T follicular helper cell (primary cell): Measurements from ENCODE around the gene GAL3ST2.
"Not testable (repeated sequence)": the region's sequence is repeated elsewhere in the genome, so short reads cannot be mapped to it uniquely, and the experiment has no call there.

Experiments used
- DNase-seq: peaks from one replicate; pipeline ENCODE4 v3.0.0-alpha.2; 2020; ENCODE audit warnings: low read depth

Gene GAL3ST2

DNA sequence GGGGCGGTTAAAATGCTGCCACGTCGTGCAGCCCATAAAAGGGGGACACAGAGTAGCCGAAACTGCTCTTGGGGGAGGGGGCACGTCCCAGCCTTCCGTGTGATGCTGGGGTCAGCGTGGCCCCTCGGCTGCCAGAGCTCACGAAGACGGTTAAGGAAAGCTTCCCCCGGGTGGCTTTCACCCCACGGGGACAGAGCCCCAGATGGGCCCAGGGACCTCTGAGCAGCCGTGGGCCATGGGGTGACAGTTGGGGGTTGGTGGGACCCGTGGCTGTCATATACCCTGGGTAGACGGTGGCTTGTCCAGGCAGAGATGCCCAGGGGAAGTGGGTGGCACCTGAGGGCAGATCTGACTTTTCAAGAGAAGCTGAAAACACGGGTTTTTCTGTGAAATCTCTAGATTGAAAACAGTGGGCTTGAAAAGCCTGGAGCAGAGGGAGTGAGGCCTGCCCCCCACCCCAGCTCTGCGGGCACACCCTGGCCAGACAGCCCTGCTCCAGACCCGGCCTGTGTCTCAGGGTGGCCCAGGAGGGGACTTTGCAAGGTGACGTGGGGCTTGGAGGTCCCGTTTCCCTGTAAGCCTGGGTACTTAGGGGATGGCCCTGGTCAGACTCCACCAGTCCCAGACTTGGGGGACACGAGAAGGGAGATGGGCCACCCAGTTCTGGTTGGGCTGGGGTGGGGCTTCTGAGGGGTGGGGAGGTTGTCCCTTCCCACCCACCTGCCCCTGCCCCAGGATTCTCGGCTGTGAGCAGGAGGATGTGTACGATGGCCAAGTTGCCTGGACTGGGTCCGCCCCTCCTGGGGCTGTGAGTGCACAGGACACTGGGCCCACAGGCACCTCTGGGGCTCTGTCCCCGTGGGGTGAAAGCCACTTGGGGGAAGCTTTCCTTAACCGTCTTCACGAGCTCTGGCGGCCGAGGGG, 33.0 kb downstream of the GAL3ST2 start:
- no peak for DNase-seq

DNA sequence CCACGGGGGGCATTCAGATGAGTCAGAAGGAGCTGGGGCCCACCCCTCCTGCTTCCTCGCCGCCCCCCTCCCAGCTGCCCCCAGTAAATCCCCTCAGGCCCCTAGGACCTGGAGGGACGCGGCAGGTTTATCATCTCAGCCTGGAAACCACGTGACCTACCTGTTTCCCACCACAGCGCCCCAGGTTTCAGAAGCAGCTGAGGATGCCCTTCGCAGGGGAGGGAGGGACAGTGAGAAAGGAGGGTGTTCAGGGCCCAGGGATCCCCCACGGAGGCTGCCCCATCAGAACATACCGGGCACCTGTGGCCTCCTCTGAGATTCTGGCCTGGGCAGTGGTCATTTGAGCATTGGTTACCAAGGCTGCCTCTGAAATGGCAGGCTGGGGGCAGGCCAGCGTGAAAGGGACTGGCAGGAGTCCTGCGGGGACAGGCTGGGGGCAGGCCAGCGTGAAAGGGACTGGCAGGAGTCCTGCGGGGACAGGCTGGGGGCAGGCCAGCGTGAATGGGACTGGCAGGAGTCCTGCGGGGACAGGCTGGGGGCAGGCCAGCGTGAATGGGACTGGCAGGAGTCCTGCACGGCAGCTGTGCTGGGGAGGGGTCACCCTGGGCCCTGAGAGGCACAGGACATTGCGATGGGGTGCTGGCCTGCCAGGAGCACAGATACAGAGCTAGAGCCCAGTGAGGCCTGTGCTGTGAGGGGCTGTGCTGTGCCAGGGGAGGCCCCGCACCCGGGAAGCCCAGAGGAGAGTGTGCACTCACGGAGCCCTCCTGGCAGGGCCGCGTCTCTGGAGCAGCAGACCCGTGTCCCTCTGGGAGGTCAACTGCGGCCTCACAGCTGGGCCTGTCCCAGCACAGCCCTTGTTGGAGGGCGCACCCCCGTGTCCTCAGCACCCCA, 33.9 kb downstream of the GAL3ST2 start:
- no peak for DNase-seq

DNA sequence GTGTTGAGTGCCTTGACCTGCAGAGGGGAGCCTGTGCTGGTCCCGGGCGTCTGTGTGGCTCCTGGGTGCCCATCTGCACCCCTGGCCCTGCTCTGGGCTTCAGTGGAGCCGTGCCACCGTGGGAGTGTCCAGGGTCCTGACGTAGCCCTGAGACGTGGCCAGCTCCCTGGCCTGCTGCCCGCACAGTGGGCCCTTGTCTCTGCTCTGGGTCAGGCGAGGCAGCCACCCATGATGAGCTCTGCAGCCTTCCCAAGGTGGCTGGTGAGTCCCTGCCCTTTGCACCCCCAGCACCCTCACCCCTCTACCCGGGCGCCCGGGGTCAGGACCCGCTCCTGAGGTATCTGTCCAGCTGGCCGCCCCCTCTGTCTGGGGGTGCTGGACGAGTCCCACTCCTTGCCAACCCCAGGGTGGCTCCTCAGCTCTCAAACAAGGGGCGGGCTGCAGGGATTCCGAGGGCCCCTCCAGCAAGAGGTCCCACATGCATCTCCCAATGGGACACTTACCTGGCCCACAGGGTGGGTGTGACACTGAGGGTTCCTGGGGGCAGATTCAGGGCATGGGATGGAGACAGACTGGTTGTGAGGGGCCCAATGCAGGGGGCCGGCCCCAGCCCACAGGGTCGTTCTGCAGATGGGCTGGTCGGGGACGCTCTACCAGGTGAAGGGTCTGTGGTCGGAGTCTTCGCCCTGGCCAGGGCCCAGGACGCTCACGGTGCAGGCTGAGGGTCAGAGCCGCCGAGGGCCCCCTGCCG, 34.8 kb downstream of the GAL3ST2 start:
- no peak for DNase-seq

DNA sequence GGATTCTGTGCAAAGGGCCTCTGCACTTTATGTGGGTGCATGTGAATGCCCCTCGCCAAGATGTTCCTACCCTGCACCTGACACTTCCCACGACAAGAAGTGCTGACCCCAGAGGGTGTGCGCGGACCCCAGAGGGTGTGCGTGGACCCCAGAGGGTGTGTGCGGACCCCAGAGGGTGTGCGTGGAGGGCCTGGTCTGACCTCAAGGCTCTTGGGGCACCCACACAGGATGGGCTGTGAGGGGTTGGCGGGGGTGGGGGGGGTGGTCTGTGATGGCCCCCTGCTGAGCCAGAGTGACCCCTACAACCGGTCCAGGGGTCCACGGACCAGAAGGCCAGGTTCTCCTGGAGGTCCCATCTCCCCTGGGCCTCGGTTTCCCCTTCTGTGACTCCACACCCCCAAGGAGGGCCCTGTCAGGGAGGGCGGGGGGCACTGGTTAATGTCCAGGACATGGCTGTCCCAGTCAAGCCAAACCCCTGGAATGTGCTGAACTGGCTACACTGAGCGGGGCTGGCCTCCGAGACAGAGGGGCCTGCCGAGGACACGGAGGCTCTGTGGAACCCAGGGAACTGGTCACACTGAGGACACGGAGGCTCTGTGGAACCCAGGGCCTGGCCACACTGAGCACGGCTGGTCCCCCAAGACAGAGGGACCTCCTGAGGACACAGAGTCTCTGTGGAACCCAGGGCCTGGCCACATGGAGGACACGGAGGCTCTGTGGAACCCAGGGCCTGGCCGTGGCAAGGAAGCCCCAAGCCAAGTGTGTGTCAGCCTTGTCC, 35.5 kb downstream of the GAL3ST2 start:
- DNase-seq, result no peak

DNA sequence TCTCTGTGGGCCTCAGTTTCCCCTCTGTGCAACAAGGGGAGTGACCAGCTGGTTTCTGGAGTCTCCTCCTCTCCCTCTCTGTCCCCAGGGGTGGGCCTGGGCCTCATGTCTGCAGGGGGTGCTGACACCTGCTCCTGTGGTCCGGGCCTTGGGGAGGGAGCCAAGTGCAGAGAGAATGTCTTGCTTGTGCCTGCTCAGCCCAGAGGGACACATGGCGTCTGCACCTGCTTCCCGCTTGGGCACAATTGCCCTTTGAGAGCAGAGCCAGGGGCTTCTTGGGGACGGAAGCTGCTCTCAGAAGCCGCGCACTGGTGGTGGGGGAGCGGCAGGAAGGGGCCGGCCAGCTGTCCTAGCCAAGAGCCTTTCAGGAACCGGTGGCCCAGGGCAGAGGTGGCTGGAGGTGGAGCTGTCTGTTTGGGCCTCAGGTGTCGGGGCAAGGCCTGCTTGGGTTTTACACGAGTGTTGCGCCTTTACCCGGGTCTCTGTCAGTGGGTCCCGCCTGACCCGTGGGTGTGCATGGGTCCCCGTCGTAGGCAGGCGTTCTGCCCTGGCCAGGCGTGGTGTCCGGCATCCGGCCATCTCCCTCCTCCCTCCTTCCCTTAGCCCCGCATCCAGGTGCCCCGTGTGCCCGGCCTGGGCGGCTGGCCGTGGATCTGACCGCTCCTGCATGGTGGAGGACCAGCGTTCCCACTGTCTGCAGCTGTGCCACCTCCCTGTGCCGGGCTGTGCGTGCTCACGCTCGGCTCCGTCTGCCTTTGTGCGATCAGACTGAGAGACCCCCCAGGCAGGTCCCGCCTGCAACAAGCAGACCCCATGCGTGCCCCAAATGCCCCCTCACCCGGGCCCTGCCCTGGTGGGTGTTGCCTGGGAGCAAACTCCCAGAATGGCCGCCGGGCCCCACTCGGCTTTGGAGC, 36.4 kb downstream of the GAL3ST2 start:
- DNase-seq, result no peak

DNA sequence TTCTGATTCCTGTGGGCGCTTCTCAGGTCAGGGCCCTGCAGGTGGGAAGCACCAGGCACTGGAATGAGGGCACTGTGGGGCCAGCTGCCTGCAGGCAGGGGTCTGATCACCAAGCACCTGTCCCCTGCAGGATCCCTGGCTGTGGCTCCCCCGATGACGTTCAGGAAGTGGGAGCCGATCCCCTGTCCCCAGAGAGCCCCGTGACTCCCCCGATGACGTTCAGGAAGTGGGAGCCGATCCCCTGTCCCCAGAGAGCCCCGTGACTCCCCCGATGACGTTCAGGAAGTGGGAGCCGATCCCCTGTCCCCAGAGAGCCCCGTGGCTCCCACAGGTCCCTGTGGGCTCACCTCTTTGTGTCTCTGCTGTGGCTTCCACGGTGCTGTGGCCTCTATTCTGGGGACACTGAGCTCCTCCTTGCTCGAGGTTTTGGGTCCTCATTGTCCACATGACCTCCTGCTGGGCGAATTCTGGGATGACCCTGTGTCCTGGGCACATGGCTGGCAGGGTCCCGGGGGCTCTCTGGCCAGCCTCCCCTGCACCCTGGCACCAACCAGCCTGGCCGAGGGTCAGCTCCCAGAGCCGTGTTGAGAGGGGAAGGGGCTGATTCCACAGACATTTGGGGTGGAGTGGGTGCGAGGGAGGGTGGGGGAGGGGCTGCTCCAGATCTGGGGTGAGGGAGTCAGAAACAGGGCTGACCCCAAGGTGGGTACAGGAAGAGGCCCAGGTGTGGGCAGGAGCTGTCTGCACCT, 37.2 kb downstream of the GAL3ST2 start:
- no peak for DNase-seq

DNA sequence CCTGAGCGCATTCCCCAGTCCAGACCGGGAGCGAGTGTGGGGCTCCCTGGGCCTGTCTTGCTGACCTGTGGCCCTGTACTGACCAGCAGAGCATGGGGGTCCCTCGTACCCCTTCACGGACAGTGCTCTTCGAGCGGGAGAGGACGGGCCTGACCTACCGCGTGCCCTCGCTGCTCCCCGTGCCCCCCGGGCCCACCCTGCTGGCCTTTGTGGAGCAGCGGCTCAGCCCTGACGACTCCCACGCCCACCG, 37.7 kb downstream of the GAL3ST2 start:
- no peak for DNase-seq

DNA sequence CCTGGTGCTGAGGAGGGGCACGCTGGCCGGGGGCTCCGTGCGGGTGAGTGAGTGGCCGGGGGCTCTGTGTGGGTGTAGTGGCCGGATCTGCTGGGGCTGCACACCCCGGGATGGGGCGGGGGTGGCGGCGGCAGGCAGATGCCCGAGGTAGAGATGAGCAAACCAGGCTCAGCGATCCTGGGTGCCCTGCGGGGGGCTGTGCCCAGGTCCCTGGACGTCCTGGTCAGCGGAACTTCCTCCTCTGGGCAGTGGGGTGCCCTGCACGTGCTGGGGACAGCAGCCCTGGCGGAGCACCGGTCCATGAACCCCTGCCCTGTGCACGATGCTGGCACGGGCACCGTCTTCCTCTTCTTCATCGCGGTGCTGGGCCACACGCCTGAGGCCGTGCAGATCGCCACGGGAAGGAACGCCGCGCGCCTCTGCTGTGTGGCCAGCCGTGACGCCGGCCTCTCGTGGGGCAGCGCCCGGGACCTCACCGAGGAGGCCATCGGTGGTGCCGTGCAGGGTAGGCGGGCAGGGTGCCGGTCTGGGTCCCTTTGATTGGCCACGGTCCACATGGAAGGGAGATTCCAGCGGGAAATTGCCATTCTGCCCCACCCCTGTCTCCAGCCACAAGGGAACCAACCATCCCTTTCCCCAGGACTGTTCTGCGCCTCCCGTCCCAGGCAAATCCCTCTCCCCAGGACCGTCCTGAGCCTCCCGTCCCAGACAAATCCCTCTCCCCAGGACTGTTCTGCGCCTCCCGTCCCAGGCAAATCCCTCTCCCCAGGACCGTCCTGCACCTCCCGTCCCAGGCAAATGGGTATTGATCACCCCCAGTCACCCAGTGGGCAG, 38.2 kb downstream of the GAL3ST2 start:
- no peak for DNase-seq

DNA sequence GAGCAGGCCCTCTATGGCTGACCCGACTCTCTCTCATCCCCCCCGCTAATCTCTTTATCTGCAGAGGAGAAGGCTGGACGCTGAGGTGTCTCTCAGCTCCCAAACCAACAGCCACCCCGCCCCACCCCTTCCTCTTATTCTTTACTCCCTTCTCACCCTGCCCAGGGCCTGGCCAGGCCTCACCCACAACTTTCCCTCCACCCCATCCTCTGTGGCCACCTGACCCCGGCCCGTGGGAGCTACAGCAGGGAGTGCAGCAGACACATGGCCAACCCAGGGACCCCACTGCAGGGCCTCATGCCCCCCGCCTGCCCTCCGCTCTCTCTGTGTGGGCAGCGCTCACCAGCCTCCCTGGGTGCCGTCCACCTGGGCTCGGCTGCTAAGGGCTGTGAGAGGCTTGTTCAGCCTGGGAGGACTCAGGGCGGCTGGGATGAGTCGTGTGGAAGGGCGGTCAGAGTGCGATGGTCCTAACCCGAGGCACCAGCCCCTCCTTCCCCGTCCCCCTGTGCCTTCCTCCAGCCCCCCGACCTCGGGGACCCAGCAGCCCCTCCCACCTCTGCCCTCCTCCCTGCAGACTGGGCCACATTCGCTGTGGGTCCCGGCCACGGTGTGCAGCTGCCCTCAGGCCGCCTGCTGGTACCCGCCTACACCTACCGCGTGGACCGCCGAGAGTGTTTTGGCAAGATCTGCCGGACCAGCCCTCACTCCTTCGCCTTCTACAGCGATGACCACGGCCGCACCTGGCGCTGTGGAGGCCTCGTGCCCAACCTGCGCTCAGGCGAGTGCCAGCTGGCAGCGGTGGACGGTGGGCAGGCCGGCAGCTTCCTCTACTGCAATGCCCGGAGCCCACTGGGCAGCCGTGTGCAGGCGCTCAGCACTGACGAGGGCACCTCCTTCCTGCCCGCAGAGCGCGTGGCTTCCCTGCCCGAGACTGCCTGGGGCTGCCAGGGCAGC, 39.1 kb downstream of the GAL3ST2 start:
- no peak for DNase-seq

DNA sequence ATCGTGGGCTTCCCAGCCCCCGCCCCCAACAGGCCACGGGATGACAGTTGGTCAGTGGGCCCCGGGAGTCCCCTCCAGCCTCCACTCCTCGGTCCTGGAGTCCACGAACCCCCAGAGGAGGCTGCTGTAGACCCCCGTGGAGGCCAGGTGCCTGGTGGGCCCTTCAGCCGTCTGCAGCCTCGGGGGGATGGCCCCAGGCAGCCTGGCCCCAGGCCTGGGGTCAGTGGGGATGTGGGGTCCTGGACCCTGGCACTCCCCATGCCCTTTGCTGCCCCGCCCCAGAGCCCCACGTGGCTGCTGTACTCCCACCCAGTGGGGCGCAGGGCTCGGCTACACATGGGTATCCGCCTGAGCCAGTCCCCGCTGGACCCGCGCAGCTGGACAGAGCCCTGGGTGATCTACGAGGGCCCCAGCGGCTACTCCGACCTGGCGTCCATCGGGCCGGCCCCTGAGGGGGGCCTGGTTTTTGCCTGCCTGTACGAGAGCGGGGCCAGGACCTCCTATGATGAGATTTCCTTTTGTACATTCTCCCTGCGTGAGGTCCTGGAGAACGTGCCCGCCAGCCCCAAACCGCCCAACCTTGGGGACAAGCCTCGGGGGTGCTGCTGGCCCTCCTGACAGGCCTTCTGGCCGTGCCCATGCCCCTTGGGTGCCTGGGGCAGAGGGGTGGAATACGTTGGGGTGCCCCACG, 40.0 kb downstream of the GAL3ST2 start:
- no peak for DNase-seq

DNA sequence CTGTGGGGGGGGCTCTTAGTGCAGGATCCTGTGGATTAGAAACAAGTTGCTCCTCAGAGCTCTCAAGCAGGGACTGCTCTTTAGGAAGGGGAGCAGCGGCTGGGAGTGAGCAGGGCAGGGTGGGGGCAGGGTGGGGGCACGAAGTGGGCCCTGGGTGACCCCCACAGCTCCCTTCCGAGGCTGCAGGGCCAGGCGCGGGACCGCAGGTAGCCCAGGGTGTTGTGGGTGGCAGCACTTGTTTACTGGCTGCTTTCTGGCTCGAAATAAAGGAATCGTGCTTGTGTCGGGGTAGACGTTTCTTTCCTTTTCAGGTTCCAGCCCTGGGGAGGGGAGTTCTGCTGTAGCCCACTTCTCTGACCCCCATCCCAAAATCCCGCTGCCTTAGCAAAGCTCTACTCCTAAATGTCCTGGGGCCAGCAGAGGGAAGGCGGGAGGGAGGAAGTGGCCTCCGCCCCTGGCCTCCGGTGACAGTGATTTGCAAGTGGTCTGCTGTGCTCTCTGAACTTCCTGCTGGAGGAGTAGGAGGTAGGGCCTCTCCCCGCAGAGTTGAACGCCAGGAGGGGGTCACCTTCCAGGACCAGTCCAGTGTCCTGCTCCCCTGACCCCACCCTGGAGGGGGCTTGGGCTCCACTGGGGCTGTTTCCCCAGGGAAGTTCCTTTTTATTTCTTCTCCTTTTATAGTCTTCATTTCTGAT, 40.7 kb downstream of the GAL3ST2 start:
- DNase-seq, result no peak

DNA sequence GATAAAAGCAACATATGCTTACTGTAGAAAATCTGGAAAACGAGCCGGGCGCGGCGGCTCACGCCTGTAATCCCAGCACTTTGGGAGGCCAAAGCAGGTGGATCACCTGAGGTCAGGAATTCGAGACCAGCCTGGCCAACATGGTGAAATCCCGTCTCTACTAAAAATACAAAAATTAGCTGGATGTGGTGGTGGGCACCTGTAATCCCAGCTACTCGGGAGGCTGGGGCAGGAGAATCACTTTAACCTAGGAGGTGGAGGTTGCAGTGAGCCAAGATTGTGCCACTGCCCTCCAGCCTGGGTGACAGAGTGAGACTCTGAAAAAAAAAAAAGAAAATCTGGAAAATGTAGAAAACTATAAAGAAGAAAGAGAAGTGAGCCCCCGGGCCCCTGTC, 41.2 kb downstream of the GAL3ST2 start:
- DNase-seq, result not testable (repeated sequence)

DNA sequence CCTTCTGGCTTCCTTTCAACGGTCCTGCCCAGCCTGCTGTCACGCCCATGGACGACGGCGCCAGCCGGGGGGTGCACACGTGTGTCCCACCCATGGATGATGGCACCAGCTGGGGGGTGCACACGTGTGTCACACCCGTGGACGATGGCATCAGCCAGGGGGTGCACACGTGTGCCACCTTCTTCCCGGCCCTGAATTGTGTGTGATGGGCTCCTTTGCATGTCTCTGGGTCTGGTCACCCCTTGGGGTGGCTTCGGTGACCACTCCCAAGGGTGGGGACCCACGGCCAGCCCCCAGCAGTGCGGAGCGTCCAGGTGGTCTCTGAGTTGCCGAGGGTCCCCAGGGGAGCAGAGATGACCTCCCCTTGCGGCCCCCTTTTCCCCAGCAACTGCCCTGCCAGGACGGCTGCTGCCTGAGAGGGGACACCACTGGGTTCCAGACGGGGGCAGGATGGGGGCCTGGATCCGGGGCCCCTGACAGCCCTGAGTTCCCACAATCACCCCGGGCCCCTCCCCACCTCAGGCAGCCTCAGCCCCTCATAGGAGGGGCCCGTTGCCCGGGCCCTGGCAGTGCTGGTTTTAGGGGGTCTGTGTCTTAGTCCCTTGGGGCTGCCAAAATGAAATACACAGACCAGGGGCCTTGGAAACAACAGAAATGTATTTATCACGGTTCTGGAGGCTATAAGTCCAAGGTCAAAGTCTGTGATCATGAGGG, 41.8 kb downstream of the GAL3ST2 start:
- no peak for DNase-seq

DNA sequence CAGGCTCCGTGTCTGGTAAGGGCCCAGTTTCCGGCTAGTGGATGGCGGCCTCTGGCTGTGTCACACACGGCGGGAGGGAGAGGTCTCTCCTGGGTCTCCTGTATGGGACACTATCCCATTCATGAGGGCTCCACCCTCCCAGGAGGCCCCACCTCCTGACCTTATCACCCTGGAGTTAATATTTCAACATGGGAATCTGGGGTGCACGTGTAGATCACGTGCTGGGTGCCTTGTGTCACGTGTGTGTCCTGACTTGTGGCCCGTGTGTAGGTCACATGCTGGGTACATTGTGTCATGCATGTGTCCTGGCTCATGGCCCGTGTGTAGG, 42.3 kb downstream of the GAL3ST2 start:
- DNase-seq, result no peak

DNA sequence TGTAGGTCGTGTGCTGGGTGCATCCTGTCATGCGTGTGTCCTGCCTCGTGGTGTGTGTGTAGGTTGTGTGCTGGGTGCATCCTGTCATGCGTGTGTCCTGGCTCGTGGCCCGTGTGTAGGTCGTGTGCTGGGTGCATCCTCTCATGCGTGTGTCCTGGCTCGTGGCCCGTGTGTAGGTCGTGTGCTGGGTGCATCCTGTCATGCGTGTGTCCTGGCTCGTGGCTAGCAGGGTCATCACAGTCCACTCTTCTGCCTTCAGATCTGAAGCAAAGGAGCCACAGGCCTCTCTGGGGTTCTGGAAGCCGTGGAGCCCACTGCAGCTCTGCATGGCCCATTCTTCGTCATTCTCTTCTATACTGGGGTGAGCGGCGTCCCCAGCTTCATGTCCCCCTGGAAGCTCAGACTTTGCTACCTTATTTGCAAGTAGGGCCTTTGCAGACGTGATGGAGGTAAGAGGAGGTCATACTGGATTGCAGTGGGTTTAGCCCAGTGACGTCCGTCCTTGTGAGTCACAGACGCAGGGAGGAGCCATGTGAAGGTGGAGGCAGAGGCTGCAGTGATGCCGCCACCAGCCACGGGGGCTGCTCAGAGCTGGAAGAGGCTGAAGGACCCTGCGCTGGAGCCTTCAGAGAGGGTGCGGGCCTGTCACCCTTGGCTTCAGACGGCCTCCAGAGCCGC, 43.5 kb downstream of the GAL3ST2 start:
- not testable (repeated sequence) for DNase-seq
